Progenitor cell of endocrine pancreas (in vitro differentiated cells): ENCODE data around the gene KCNH1. TPM values are rescaled to one million over a fixed set of nuclear protein-coding genes. Genes with fewer than 3 reads are reported as not detected.
A peak's percentile ranks its signal among the peaks of the same experiment; 100 is the strongest.

Source experiments
- DNase-seq: peaks from one replicate; pipeline ENCODE4 v3.0.0; 2021; ENCODE audit warnings: low spot score; ENCODE audit not compliant: unreplicated experiment
- H3K27ac Mint-ChIP-seq: 2 replicates; pipeline ENCODE4 v1.8.0; 2021; ENCODE audit warnings: mild to moderate bottlenecking, moderate library complexity, mixed read lengths
- H3K27me3 Mint-ChIP-seq: 2 replicates; pipeline ENCODE4 v1.8.0; 2021; ENCODE audit warnings: mixed read lengths
- H3K36me3 Mint-ChIP-seq: 2 replicates; pipeline ENCODE4 v1.8.0; 2022; ENCODE audit warnings: mixed read lengths; ENCODE audit not compliant: insufficient read depth
- H3K4me1 Mint-ChIP-seq: 2 replicates; pipeline ENCODE4 v1.8.0; 2021; ENCODE audit warnings: low read depth, mixed read lengths
- H3K4me3 Mint-ChIP-seq: 2 replicates; pipeline ENCODE4 v1.8.0; 2021; ENCODE audit warnings: low read depth, mild to moderate bottlenecking, moderate library complexity, mixed read lengths
- H3K9me3 Mint-ChIP-seq: 2 replicates; pipeline ENCODE4 v1.8.0; 2021; ENCODE audit warnings: low read depth, mixed read lengths
- total RNA-seq: library from RNA; stranded (reverse); gene quantifications from 2 replicates; pipeline ENCODE4 v1.2.1, GENCODE V29; 2021
- TF ChIP-seq, protein P1 (sequence below): fragments of 200-600 bp; sonication (generic); IDR thresholded peaks from one replicate; pipeline ENCODE4 v1.5.0; 2021; ENCODE audit warnings: antibody characterized with exemption, mild to moderate bottlenecking; ENCODE audit not compliant: unreplicated experiment

KCNH1 gene
- total RNA-seq, 1 donor from 2014 or later = 0.38 TPM

DNA sequence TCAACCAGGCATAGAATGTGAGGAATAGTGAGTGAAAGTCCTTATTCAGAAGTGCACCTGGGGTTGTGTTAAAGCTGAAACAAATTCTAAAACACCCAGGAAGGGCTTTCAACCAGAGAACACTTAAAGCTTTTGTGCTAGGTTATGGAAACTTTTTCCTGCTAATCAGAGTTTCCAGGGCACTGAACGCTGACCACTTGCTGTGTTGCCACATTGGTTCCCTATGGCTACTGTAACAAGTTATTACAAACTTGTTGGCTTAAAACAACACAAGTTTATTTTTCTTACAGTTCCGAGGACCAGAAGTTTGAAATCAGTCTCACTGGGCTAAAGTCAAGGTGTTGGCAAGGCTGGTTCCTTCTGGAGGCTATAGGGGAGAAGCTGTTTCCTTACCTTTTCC lies 504.7 kb downstream of the KCNH1 start:
- no peak for DNase-seq
- H3K9me3 Mint-ChIP-seq = no peaks in the 10 kb centered on the region
- H3K4me1 Mint-ChIP-seq = peaks cover 12% of the 10 kb centered on the region
- no peaks in the 10 kb centered on the region for H3K27me3 Mint-ChIP-seq
- H3K4me3 Mint-ChIP-seq = no peak overlapping the region
- H3K36me3 Mint-ChIP-seq = no peaks in the 10 kb centered on the region
- H3K27ac Mint-ChIP-seq = no peak overlapping the region
- TF ChIP-seq, protein P1, sequence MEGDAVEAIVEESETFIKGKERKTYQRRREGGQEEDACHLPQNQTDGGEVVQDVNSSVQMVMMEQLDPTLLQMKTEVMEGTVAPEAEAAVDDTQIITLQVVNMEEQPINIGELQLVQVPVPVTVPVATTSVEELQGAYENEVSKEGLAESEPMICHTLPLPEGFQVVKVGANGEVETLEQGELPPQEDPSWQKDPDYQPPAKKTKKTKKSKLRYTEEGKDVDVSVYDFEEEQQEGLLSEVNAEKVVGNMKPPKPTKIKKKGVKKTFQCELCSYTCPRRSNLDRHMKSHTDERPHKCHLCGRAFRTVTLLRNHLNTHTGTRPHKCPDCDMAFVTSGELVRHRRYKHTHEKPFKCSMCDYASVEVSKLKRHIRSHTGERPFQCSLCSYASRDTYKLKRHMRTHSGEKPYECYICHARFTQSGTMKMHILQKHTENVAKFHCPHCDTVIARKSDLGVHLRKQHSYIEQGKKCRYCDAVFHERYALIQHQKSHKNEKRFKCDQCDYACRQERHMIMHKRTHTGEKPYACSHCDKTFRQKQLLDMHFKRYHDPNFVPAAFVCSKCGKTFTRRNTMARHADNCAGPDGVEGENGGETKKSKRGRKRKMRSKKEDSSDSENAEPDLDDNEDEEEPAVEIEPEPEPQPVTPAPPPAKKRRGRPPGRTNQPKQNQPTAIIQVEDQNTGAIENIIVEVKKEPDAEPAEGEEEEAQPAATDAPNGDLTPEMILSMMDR = no peak

DNA sequence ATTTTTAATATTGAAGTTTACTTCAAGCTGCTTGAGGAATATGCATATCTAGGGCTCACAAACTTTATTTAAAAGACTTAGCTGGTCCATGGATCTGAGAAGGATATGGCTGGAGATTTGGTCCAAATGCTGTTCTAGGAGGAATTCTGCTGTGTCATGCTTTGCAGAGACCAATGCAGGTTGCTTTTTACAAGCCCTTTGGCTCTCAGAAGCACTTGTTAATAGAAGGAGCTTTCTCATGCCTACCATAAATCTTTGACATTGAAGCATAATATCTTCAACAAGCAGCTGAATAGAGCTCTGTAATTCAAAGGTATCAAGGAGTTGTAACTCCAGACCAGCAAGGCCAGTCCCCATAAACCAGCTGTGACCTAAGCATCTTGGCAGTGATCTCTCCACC lies 506.2 kb downstream of the KCNH1 start:
- Mint-ChIP-seq H3K36me3 (no peaks in the 10 kb centered on the region), H3K27ac (peak overlapping the region; percentile 76), H3K4me1 (peaks cover 12% of the 10 kb centered on the region), H3K4me3 (no peak overlapping the region), H3K27me3 (no peaks in the 10 kb centered on the region), H3K9me3 (no peaks in the 10 kb centered on the region)
- TF ChIP-seq, protein P1 = no peak
- no peak for DNase-seq

Other genes starting within 250 kb of the KCNH1 start
- 63.0 and 64.5 TPM in 2 replicates for gene RCOR3, start 125.2 kb upstream of the KCNH1 start, total RNA-seq
- 4.5 and 7.1 TPM in 2 replicates for gene TRAF5, start 192.7 kb upstream of the KCNH1 start, total RNA-seq